IMR-90 (cell line): ENCODE data around the gene STOM. TPM values are rescaled to one million over a fixed set of nuclear protein-coding genes. Genes with fewer than 3 reads are reported as not detected.

Experiments
- ATAC-seq: fragments of 200-7000 bp; cut with Tn5 transposase; 2 replicates; pipeline ENCODE4 v1.9.1; 2020; ENCODE audit warnings: low read depth, mild to moderate bottlenecking, moderate library complexity
- BruUV-seq: library from RNA; stranded (reverse); fragments of 400-500 nt; replicated peaks from 2 replicates; lab custom pipeline; 2021; lab: Mats Ljungman, UMichigan
- CTCF ChIA-PET: fragments of 300-600 bp; formaldehyde crosslinking; extraction: SDS; loops from one replicate; lab custom pipeline; 2021; ENCODE audit warnings: antibody characterized with exemption; lab: Yijun Ruan, JAX
- POLR2A ChIA-PET: fragments of 300-600 bp; sonication (Branson Sonifier 250); formaldehyde crosslinking; loops from one replicate; lab custom pipeline; 2022; ENCODE audit warnings: antibody characterized with exemption; ENCODE audit not compliant: unreplicated experiment; lab: Charles Lee
- DNase-seq: peaks from one replicate; pipeline ENCODE4 v3.0.0; 2013
- H2AFZ ChIP-seq: replicated peaks from 2 replicates; pipeline ENCODE3; 2013; ENCODE audit warnings: low read length, mild to moderate bottlenecking; ENCODE audit not compliant: poor library complexity
- H2AK5ac ChIP-seq: 2 replicates; pipeline ENCODE4 v1.6.1; 2013; ENCODE audit warnings: low read depth, low read length, inconsistent platforms
- H2AK9ac ChIP-seq: replicated peaks from 2 replicates; pipeline ENCODE3; 2013; ENCODE audit warnings: mild to moderate bottlenecking, low read depth, low read length, moderate library complexity; ENCODE audit not compliant: poor library complexity
- H2BK120ac ChIP-seq: 2 replicates; pipeline ENCODE4 v1.6.1; 2013; ENCODE audit warnings: low read depth, low read length, inconsistent platforms
- H2BK15ac ChIP-seq: 3 replicates; pipeline ENCODE4 v1.6.1; 2013; ENCODE audit warnings: low read depth, low read length, inconsistent platforms
- H2BK20ac ChIP-seq: 2 replicates; pipeline ENCODE4 v1.6.1; 2013; ENCODE audit warnings: low read depth, mild to moderate bottlenecking, inconsistent platforms, low read length, moderate library complexity
- H2BK5ac ChIP-seq: 2 replicates; pipeline ENCODE4 v1.6.1; 2013; ENCODE audit warnings: mild to moderate bottlenecking, low read depth, low read length, inconsistent platforms; ENCODE audit not compliant: poor library complexity, severe bottlenecking
- H3K14ac ChIP-seq: replicated peaks from 2 replicates; pipeline ENCODE4 v1.6.1; 2013; ENCODE audit warnings: low read depth, low read length, inconsistent platforms
- H3K18ac ChIP-seq: 2 replicates; pipeline ENCODE4 v1.6.1; 2013; ENCODE audit warnings: low read depth, low read length, control low read depth
- H3K23ac ChIP-seq: 2 replicates; pipeline ENCODE4 v1.6.1; 2013; ENCODE audit warnings: low read depth, low read length, inconsistent platforms
- H3K27ac ChIP-seq: 2 replicates; pipeline ENCODE4 v1.5.1; 2013; ENCODE audit warnings: mild to moderate bottlenecking, control low read depth, low read length; ENCODE audit not compliant: insufficient read depth
- H3K27me3 ChIP-seq: 2 replicates; pipeline ENCODE4 v1.6.1; 2013; ENCODE audit warnings: low read length; ENCODE audit not compliant: control insufficient read depth, insufficient read depth
- H3K36me3 ChIP-seq: 2 replicates; pipeline ENCODE4 v1.6.1; 2013; ENCODE audit warnings: low read length, mixed read lengths; ENCODE audit not compliant: control insufficient read depth, insufficient read depth
- H3K4ac ChIP-seq: 2 replicates; pipeline ENCODE4 v1.6.1; 2013; ENCODE audit warnings: low read depth, low read length, inconsistent platforms
- H3K4me1 ChIP-seq: 2 replicates; pipeline ENCODE4 v1.6.1; 2013; ENCODE audit warnings: low read length, mixed read lengths; ENCODE audit not compliant: control insufficient read depth, insufficient read depth
- H3K4me2 ChIP-seq: 2 replicates; pipeline ENCODE4 v1.6.1; 2013; ENCODE audit warnings: low read depth, mild to moderate bottlenecking, control low read depth, low read length, moderate library complexity
- H3K4me3 ChIP-seq: 2 replicates; pipeline ENCODE4 v1.5.1; 2013; ENCODE audit warnings: low read depth, mild to moderate bottlenecking, control low read depth, low read length, moderate library complexity; ENCODE audit not compliant: insufficient read depth
- H3K56ac ChIP-seq: 2 replicates; pipeline ENCODE4 v1.6.1; 2013; ENCODE audit warnings: low read length, inconsistent platforms; ENCODE audit not compliant: insufficient read depth; ENCODE audit errors: extremely low read depth
- H3K79me1 ChIP-seq, 2 experiments: 2 replicates each; pipeline ENCODE4 v1.6.1; 2013; ENCODE audit warnings: low read length in 2 of 2, inconsistent platforms in 1 of 2, low read depth in 1 of 2
- H3K9ac ChIP-seq: 2 replicates; pipeline ENCODE4 v1.6.1; 2013; ENCODE audit warnings: low read depth, low read length, control low read depth
- H3K9me1 ChIP-seq: 2 replicates; pipeline ENCODE4 v1.6.1; 2013; ENCODE audit warnings: low read length, inconsistent platforms; ENCODE audit not compliant: insufficient read depth
- H3K9me3 ChIP-seq: 2 replicates; pipeline ENCODE4 v1.6.1; 2013; ENCODE audit warnings: low read length; ENCODE audit not compliant: control insufficient read depth, insufficient read depth
- H4K20me1 ChIP-seq: 2 replicates; pipeline ENCODE4 v1.6.1; 2013; ENCODE audit warnings: low read length, inconsistent platforms; ENCODE audit not compliant: insufficient read depth
- H4K5ac ChIP-seq: 2 replicates; pipeline ENCODE4 v1.6.1; 2013; ENCODE audit warnings: mild to moderate bottlenecking, low read depth, low read length, control low read depth
- H4K8ac ChIP-seq, 2 experiments: 2 replicates each; pipeline ENCODE4 v1.6.1; 2013; ENCODE audit warnings: low read depth in 2 of 2, low read length in 2 of 2, control low read depth in 1 of 2, inconsistent platforms in 1 of 2
- H4K91ac ChIP-seq: 2 replicates; pipeline ENCODE4 v1.6.1; 2013; ENCODE audit warnings: low read depth, low read length, inconsistent platforms; ENCODE audit not compliant: insufficient read depth
- BHLHE40 ChIP-seq: fragments of 150-350 bp; IDR thresholded peaks from 2 replicates; pipeline ENCODE4 v1.6.1; 2016; ENCODE audit warnings: mild to moderate bottlenecking, low read depth, low read length
- CEBPB ChIP-seq: IDR thresholded peaks from 2 replicates; pipeline ENCODE4 v1.6.1; 2012; ENCODE audit warnings: low read depth, low read length, improper control_type of control experiment
- ELK1 ChIP-seq: fragments of 150-350 bp; IDR thresholded peaks from 2 replicates; pipeline ENCODE4 v1.6.1; 2016; ENCODE audit warnings: low read depth, mild to moderate bottlenecking, low read length, moderate library complexity, borderline replicate concordance
- FOS ChIP-seq: fragments of 150-350 bp; IDR thresholded peaks from 2 replicates; pipeline ENCODE4 v1.6.1; 2016; ENCODE audit warnings: low read depth, low read length
- MAFK ChIP-seq: IDR thresholded peaks from 2 replicates; pipeline ENCODE4 v1.6.1; 2012; ENCODE audit warnings: low read depth, low read length, improper control_type of control experiment
- MAZ ChIP-seq: IDR thresholded peaks from 2 replicates; pipeline ENCODE4 v1.6.1; 2012; ENCODE audit warnings: low read depth, mild to moderate bottlenecking, low read length, improper control_type of control experiment, moderate library complexity, borderline replicate concordance
- MXI1 ChIP-seq: IDR thresholded peaks from 2 replicates; pipeline ENCODE4 v1.6.1; 2012; ENCODE audit warnings: low read depth, mild to moderate bottlenecking, low read length, moderate library complexity, borderline replicate concordance
- NFE2L2 ChIP-seq: fragments of 150-350 bp; IDR thresholded peaks from 2 replicates; pipeline ENCODE4 v1.6.1; 2016; ENCODE audit warnings: low read depth, mild to moderate bottlenecking, low read length
- RAD21 ChIP-seq: IDR thresholded peaks from 2 replicates; pipeline ENCODE4 v1.6.1; 2012; ENCODE audit warnings: low read length, improper control_type of control experiment
- RCOR1 ChIP-seq: IDR thresholded peaks from 2 replicates; pipeline ENCODE4 v1.6.1; 2012; ENCODE audit warnings: mild to moderate bottlenecking, low read length, improper control_type of control experiment; ENCODE audit not compliant: insufficient replicate concordance
- RFX5 ChIP-seq: IDR thresholded peaks from 2 replicates; pipeline ENCODE4 v1.8.0; 2012; ENCODE audit warnings: low read depth, mild to moderate bottlenecking, low read length, moderate library complexity
- SMC3 ChIP-seq: fragments of 150-350 bp; IDR thresholded peaks from 2 replicates; pipeline ENCODE4 v1.6.1; 2016; ENCODE audit warnings: low read depth, mild to moderate bottlenecking, antibody characterized with exemption, low read length, moderate library complexity
- WGBS, 2 experiments: methylation state at CpG; one replicate each; pipeline versions ENCODE4 v1.1.5 to v1.1.7; 2013; ENCODE audit warnings: missing lambda C conversion rate in 2 of 2; ENCODE audit not compliant: insufficient read length in 1 of 2; ENCODE audit errors: extremely low coverage in 2 of 2; 5-methylcytosine and 5-hydroxymethylcytosine counted together
- dilution Hi-C: fragments of 300-500 bp; cut with HindIII; formaldehyde crosslinking; loops from one replicate; pipeline ENCODE4 v1.14.3; 2018; ENCODE audit warnings: low sequenced_read_pairs; ENCODE audit not compliant: unreplicated experiment
- in situ Hi-C: fragments of 300-500 bp; cut with MboI; formaldehyde crosslinking; loops from 3 replicates; pipeline ENCODE4 v1.14.3; 2019; ENCODE audit warnings: low sequenced_read_pairs, inconsistent platforms, mixed read lengths
- intact Hi-C: fragments of 100-400 bp; cut with micrococcal nuclease; formaldehyde crosslinking; loops from 2 replicates; pipeline ENCODE4 v1.10.0; 2022
- polyA plus RNA-seq, 3 experiments: library from polyadenylated mRNA; depleted of rRNA; stranded (reverse); fragments of >200 nt; gene quantifications; 2 replicates each; pipeline ENCODE4 v1.2.3, GENCODE V29; 2012; ENCODE audit warnings: low replicate concordance in 1 of 3
- total RNA-seq: library from RNA; depleted of rRNA; stranded (reverse); fragments of >200 nt; gene quantifications from 2 replicates; pipeline ENCODE4 v1.2.3, GENCODE V29; 2012

STOM gene
- total and polyA plus RNA-seq, 2 of the 4 experiments (the other 2 are of a cell fraction) = 78.4 to 84.8 TPM

- Histone ChIP-seq H2BK120ac (no peak overlapping the region), H3K23ac (no peak overlapping the region), H3K9me3 (no peaks in the 10 kb centered on the region), H3K14ac (no peak overlapping the region), H3K4ac (no peak overlapping the region), H3K79me1 (peaks cover 25 to 65% of the 10 kb centered on the region in 2 experiments), H4K8ac (no peak overlapping the region), H2BK5ac (no peak overlapping the region), H2AK5ac (no peak overlapping the region), H4K20me1 (peaks cover 11% of the 10 kb centered on the region; the same call in 1 of the 2 replicates), H3K9ac (no peak overlapping the region), H2BK15ac (no peak overlapping the region), H3K4me3 (no peak overlapping the region), H3K27me3 (no peaks in the 10 kb centered on the region), H3K4me2 (no peak overlapping the region), H3K9me1 (peaks cover 15% of the 10 kb centered on the region; the same call in 1 of the 2 replicates), H3K4me1 (peaks cover 11% of the 10 kb centered on the region; the same call in 1 of the 2 replicates), H3K18ac (no peak overlapping the region), H4K5ac (no peak overlapping the region), H3K56ac (no peak overlapping the region), H4K91ac (no peak overlapping the region), H2AK9ac (no peak overlapping the region), H3K27ac (no peak overlapping the region), H2AFZ (no peak overlapping the region), H2BK20ac (no peak overlapping the region), H3K36me3 (peaks cover 42% of the 10 kb centered on the region)
- no peak for ATAC-seq
- ChIA-PET POLR2A (no interaction called here), CTCF (no interaction called here)
- BruUV-seq = no TSS peak
- 98% methylated on average over 10 of the region's 11 CpGs; no CpG with 5 or more reads in 1 of the 2 experiments for WGBS, 2 experiments
- intact Hi-C loops = no loop called here
- no peak for TF ChIP-seq FOS
- no peak for TF ChIP-seq MAZ
- TF ChIP-seq BHLHE40 = no peak
- TF ChIP-seq NFE2L2 = no peak
- TF ChIP-seq ELK1 = no peak
- no peak for TF ChIP-seq SMC3
- TF ChIP-seq RFX5 = no peak
- TF ChIP-seq MAFK = no peak
- TF ChIP-seq RAD21 = no peak
- no peak for TF ChIP-seq CEBPB
- TF ChIP-seq MXI1 = no peak
- TF ChIP-seq RCOR1 = no peak
- no peak for DNase-seq
- dilution Hi-C loops = no loop called here
- in situ Hi-C loops = no loop called here
These were observed 68.2 kb downstream of the STOM start for GRCh38 chr9:121301881-121302286.
